ENCODE results near the gene HLCS. TPM values are rescaled to one million over a fixed set of nuclear protein-coding genes. Genes with fewer than 3 reads are reported as not detected.

Gene HLCS
- total RNA-seq, 3 donors from 2014 or later, result 19.5 to 26.2 (median 20.3) TPM

- Histone ChIP-seq H3K27ac (no peak overlapping the region), H3K4me1 (no peaks in the 10 kb centered on the region), H3K4me3 (no peak overlapping the region), H3K36me3 (no peaks in the 10 kb centered on the region), H3K27me3 (no peaks in the 10 kb centered on the region), H3K9me3 (no peaks in the 10 kb centered on the region)
- intact Hi-C loops (cut with DNase I; ENCODE audit: low total_unique reads), result no loop called here
- no peak for TF ChIP-seq POLR2AphosphoS5 (IDR thresholded peaks at IDR 0.05)
- no peak for TF ChIP-seq CTCF (IDR thresholded peaks at IDR 0.05)
- TF ChIP-seq POLR2A (IDR thresholded peaks at IDR 0.05), result no peak
- DNase-seq (ENCODE audit: low spot score in 2 of 2), result no peak
Observed at GRCh38 chr21:36788120-36788638, 178.3 kb downstream of the HLCS start.

- no peak for TF ChIP-seq CTCF (IDR thresholded peaks at IDR 0.05)
- TF ChIP-seq POLR2AphosphoS5 (IDR thresholded peaks at IDR 0.05), result no peak
- no peak for TF ChIP-seq POLR2A (IDR thresholded peaks at IDR 0.05)
- no peaks in the 10 kb centered on the region for H3K4me1 ChIP-seq
- no peaks in the 10 kb centered on the region for H3K27me3 ChIP-seq
- H3K27ac ChIP-seq, result no peak overlapping the region
- intact Hi-C loops (cut with DNase I; ENCODE audit: low total_unique reads), result no loop called here
- no peaks in the 10 kb centered on the region for H3K36me3 ChIP-seq
- DNase-seq (ENCODE audit: low spot score in 2 of 2), result no peak
- H3K4me3 ChIP-seq, result no peak overlapping the region
- H3K9me3 ChIP-seq, result no peaks in the 10 kb centered on the region
Observed at GRCh38 chr21:36786186-36786585, 180.3 kb downstream of the HLCS start.

GRCh38 chr21:36785615-36786014 is 180.9 kb downstream of the HLCS start:
- no peak for DNase-seq (ENCODE audit: low spot score in 2 of 2)
- intact Hi-C loops (cut with DNase I; ENCODE audit: low total_unique reads), result no loop called here
- H3K4me3 ChIP-seq, result no peak overlapping the region
- no peak overlapping the region for H3K27ac ChIP-seq
- no peaks in the 10 kb centered on the region for H3K4me1 ChIP-seq
- no peaks in the 10 kb centered on the region for H3K9me3 ChIP-seq
- TF ChIP-seq POLR2AphosphoS5 (IDR thresholded peaks at IDR 0.05), result no peak
- TF ChIP-seq POLR2A (IDR thresholded peaks at IDR 0.05), result no peak
- H3K27me3 ChIP-seq, result no peaks in the 10 kb centered on the region
- no peaks in the 10 kb centered on the region for H3K36me3 ChIP-seq

GRCh38 chr21:36784947-36785346 is 181.5 kb downstream of the HLCS start:
- intact Hi-C loops (cut with DNase I; ENCODE audit: low total_unique reads), result no loop called here

GRCh38 chr21:36783612-36784374 is 182.7 kb downstream of the HLCS start:
- Histone ChIP-seq H3K4me1 (no peaks in the 10 kb centered on the region), H3K27ac (no peak overlapping the region), H3K9me3 (no peaks in the 10 kb centered on the region), H3K27me3 (no peaks in the 10 kb centered on the region), H3K36me3 (no peaks in the 10 kb centered on the region), H3K4me3 (no peak overlapping the region)
- no peak for DNase-seq (ENCODE audit: low spot score in 2 of 2)
- no peak for TF ChIP-seq CTCF (IDR thresholded peaks at IDR 0.05)
- intact Hi-C loops (cut with DNase I; ENCODE audit: low total_unique reads), result loop anchor here (2.0 kb wide), 1 partner anchor 71 kb away; no protein-coding TSS in a partner anchor

More at GRCh38 chr21:36784947-36785346, 181.5 kb downstream of the HLCS start:
- Histone ChIP-seq H3K27ac (no peak overlapping the region), H3K9me3 (no peaks in the 10 kb centered on the region), H3K27me3 (no peaks in the 10 kb centered on the region), H3K4me3 (no peak overlapping the region), H3K4me1 (no peaks in the 10 kb centered on the region), H3K36me3 (no peaks in the 10 kb centered on the region)
- no peak for TF ChIP-seq POLR2AphosphoS5 (IDR thresholded peaks at IDR 0.05)
- TF ChIP-seq CTCF (IDR thresholded peaks at IDR 0.05), result no peak
- no peak for TF ChIP-seq POLR2A (IDR thresholded peaks at IDR 0.05)
- no peak for DNase-seq (ENCODE audit: low spot score in 2 of 2)

All from breast epithelium (tissue), 4 donors.